ENCODE measurements around the gene KRT72. TPM values are rescaled to one million over a fixed set of nuclear protein-coding genes. Genes with fewer than 3 reads are reported as not detected.

Gene KRT72
- total RNA-seq, 1 donor from 2014 or later: not detected

- Histone ChIP-seq H3K36me3 (no peaks in the 10 kb centered on the region), H3K27ac (no peak overlapping the region)
- intact Hi-C loops (cut with DNase I): no loop called here
Observed at GRCh38 chr12:52551216-52551865, 49.9 kb downstream of the KRT72 start.

DNA sequence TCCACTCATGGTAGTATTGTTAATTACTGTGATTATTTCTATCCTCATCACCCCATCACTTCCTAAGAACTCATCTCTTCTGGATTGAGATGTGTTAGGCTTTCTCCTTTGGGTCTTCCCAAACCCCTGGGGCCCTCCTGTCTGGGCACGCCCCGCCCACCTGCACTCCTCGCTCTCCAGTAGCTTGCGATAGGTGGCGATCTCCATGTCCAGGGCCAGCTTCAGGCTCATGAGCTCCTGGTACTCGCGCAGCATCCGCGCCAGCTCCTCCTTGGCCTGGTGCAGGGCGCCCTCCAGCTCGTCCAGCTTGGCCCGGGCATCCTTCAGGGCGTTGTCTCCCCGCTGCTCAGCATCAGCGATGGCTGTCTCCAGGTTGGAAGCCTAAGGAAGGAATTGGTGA, 55.1 kb downstream of the KRT72 start:
- no peaks in the 10 kb centered on the region for H3K36me3 ChIP-seq
- intact Hi-C loops (cut with DNase I): no loop called here
- H3K27me3 ChIP-seq: no peaks in the 10 kb centered on the region
- H3K4me1 ChIP-seq: peaks cover 18% of the 10 kb centered on the region
- TF ChIP-seq CTCF (IDR thresholded peaks at IDR 0.05) (no peak), POLR2A (IDR thresholded peaks at IDR 0.05) (no peak), POLR2AphosphoS5 (IDR thresholded peaks at IDR 0.05; ENCODE audit: insufficient read depth in 1 of 2, low read depth in 1 of 2) (no peak)
- DNase-seq (ENCODE audit: extremely low spot score in 2 of 2): no peak
- H3K9me3 ChIP-seq: no peaks in the 10 kb centered on the region
- no peak overlapping the region for H3K27ac ChIP-seq
- H3K4me3 ChIP-seq: no peak overlapping the region

More at GRCh38 chr12:52551216-52551865, 49.9 kb downstream of the KRT72 start:
- H3K4me1 ChIP-seq: no peaks in the 10 kb centered on the region
- no peak overlapping the region for H3K4me3 ChIP-seq
- TF ChIP-seq POLR2A (IDR thresholded peaks at IDR 0.05) (no peak), POLR2AphosphoS5 (IDR thresholded peaks at IDR 0.05; ENCODE audit: insufficient read depth in 1 of 2, low read depth in 1 of 2) (no peak), CTCF (IDR thresholded peaks at IDR 0.05) (no peak)
- no peaks in the 10 kb centered on the region for H3K9me3 ChIP-seq
- no peaks in the 10 kb centered on the region for H3K27me3 ChIP-seq
- no peak for DNase-seq (ENCODE audit: extremely low spot score in 2 of 2)

DNA sequence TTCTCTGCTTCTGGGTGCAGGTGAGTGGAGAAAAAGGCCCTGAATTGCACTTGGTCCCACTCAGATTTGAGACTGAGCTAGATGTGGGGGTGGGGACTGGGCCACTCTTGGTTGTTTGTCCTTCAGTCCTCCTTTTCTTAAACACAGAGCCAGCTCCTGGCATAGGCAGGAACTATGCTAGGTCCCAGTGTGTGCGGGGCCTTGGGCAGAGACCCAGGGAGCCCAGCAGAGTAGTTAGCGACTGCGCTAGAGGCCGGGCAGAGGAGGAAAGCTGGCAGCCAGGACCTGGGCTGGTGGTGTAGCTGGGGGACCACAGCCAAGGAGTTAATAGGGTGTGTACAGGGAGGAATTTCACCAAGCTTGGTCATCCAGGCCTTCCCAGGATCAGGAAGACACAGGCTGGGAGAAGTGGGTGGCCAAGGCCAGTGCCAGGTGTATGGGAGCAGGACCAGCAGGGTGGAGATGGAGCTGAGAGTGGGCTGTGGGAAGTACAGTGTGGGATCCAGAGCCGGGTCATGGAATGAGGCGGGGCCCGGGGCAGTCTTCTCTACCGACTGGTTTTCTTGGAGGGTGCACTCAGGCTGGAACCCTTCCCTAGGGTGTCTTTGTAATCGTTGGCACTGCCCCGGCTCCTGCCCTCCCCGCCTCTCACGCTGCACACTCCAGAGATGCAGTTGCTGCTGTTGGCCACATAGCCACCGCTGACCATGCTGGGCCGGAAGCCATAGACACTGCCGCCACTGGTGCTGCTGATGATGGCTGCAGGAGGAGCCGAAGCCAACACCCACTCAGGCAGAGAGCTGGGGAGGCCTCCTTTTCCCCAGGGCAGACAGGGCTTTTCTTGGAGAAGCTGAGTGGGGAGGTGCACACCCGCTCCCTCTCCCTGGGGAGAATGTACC, 57.0 kb downstream of the KRT72 start:
- TF ChIP-seq POLR2AphosphoS5 (IDR thresholded peaks at IDR 0.05; ENCODE audit: insufficient read depth in 1 of 2, low read depth in 1 of 2): no peak

DNA sequence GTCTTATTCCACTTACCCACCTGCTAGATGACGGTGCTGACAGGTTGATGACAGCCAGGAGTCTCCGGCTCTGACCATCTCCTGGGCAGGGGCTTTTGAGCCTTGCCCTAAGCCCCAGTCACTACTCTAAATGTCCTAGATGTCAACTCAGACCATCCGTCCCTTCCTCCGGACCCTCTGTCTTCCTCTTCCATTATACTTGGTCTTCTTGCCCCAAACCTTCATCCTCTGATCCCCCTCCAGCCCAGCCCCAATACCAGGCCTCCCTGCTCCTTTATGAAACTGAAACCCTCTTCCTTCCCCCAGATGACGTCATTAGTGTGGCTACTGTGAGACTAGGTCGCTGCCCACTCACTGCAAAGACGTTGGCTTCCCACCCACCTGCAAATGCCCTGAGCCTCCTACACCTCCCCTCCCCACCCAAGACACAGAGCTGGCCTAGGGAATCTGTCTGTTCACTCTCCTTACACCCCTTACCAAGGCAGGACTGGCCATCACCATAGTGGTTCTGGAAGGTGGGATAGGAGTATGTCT, 58.4 kb downstream of the KRT72 start:
- intact Hi-C loops (cut with DNase I): loop anchor here (5.0 kb wide), 1 partner anchor 876 kb away; no protein-coding TSS in a partner anchor
- H3K27me3 ChIP-seq: no peaks in the 10 kb centered on the region

More for the DNA sequence above, 57.0 kb downstream of the KRT72 start:
- Histone ChIP-seq H3K27me3 (no peaks in the 10 kb centered on the region), H3K27ac (no peak overlapping the region), H3K4me1 (peaks cover 34% of the 10 kb centered on the region), H3K4me3 (no peak overlapping the region), H3K9me3 (no peaks in the 10 kb centered on the region), H3K36me3 (no peaks in the 10 kb centered on the region)
- intact Hi-C loops (cut with DNase I): loop anchor here (5.0 kb wide), 1 partner anchor 877 kb away; no protein-coding TSS in a partner anchor
- DNase-seq (ENCODE audit: extremely low spot score in 2 of 2): no peak

More for the DNA sequence above, 58.4 kb downstream of the KRT72 start:
- TF ChIP-seq CTCF (IDR thresholded peaks at IDR 0.05): no peak
- no peak for TF ChIP-seq POLR2A (IDR thresholded peaks at IDR 0.05)
- TF ChIP-seq POLR2AphosphoS5 (IDR thresholded peaks at IDR 0.05; ENCODE audit: insufficient read depth in 1 of 2, low read depth in 1 of 2): no peak
- Histone ChIP-seq H3K4me3 (no peak overlapping the region), H3K36me3 (no peaks in the 10 kb centered on the region), H3K9me3 (no peaks in the 10 kb centered on the region), H3K4me1 (peaks cover 48% of the 10 kb centered on the region), H3K27ac (no peak overlapping the region)
- DNase-seq (ENCODE audit: extremely low spot score in 2 of 2): no peak

All from vagina (tissue), 2 donors.